ENCODE results near the gene ING1.
A peak's percentile ranks its signal among the peaks of the same experiment; 100 is the strongest.

The ING1 gene

GRCh38 chr13:110712849-110713641 lies 455 bp upstream of the ING1 start:
- TF ChIP-seq CTCF (IDR thresholded peaks at IDR 0.05; ENCODE audit: low read depth, low read length) = no peak
- H3K4me3 ChIP-seq (ENCODE audit: low read depth, low read length) = peak overlapping the region; percentile 89

DNA sequence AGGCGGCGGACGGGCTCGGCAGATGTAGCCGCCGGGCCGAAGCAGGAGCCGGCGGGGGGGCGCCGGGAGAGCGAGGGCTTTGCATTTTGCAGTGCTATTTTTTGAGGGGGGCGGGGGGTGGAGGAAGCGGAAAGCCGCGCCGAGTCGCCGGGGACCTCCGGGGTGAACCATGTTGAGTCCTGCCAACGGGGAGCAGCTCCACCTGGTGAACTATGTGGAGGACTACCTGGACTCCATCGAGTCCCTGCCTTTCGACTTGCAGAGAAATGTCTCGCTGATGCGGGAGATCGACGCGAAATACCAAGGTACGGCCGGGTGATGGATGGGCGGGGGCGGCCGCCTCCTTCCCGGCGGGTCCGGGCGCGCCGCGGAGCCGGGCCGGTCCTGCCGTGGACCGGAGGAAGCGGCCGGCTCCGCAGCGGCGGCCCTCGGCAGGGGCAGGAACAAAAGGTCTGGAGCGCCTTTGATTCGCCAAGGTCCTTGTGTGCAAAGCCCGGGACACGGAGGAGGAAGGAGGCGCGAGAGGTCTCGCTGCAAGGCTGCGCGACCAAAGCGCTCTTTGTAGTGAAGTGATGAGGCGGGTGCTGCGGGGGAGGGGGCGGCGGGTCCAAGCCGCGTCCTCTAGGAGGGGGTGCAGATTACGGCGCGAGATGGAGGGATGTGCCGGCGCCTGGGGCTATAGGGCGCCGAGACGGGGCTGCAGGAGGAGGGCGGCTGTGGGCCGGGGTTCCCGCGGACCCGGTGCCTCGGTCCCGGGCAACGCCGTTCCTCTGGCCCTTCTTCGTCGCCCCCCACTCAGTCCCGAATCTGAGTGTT lies 689 bp downstream of the ING1 start:
- peak overlapping the region; percentile 89 for H3K4me3 ChIP-seq (ENCODE audit: low read depth, low read length)
- TF ChIP-seq CTCF (IDR thresholded peaks at IDR 0.05; ENCODE audit: low read depth, low read length) = no peak

DNA sequence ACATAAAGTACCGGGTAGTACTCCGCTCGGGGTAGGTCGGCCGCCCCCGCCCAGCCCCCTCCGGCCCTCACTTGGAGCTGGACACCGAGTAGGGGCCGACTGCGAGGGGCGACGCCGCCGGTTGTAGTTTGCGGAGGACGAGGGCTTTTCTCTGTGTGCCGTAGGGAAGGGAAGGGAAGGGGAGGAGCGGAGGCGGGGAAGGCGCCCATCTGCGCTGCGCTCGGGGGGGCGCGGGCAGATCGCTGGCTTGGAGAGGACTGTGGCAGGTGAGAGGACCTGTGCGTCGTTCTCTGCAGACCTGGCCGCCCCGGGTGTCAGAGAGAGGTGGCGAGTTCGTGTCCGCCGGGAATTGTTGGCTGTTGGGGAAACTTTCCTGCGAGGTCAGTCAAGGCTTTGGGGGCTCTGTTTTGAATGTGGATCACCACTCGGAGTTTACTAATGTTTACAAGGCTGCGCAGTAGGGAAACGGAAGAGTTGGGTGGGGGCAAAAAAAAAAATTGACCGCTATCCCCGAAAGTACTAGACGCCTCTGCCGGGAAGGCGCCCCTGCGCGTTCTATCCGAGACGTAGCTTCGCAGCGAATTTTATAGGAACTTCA lies 1.4 kb downstream of the ING1 start:
- no peak for TF ChIP-seq CTCF (IDR thresholded peaks at IDR 0.05; ENCODE audit: low read depth, low read length)
- H3K4me3 ChIP-seq (ENCODE audit: low read depth, low read length) = peak overlapping the region; percentile 89

DNA sequence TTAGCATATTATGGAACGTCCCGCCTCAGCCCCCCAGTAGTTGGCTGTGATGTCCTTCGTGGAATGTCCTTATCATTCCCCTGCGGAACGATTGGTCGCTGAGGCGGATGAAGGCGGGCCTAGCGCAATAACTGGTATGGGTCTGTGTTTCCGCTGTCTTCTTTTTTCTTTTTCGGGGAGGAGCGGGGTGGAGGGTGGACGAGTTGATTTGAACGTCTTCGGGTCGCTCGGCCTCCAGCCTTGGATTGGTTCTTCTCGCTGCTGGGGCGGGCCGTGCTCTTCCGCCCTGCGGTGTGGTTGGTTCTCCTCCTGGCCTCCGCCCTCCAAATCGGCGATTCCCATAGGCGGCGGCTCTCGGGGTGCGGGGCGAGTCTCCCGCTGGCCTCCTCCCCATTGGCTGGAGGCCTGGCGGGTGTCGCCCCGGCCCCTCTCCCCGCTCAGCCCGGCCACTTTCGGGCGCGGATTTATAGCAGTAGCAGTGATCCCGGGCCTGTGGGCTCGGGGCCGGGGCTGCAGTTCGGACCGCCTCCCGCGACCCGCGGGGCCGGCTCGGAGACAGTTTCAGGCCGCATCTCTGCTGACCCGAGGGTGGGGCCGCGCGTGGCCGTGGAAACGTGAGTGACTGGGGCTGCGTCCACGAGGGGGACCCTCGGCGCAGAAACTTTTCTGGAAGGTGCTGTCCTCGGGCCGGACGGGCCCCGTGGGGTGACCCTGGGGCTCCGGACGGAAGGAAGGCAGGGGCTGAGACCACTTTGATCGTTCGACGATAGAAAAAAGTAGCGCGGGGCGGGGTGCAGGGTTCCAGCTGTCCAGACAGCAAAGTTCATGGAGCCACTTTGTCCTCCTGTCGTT lies 2.1 kb downstream of the ING1 start:
- no peak; the same call in 1 of the 2 replicates for TF ChIP-seq CTCF (IDR thresholded peaks at IDR 0.05; ENCODE audit: low read depth, low read length)
- peak overlapping the region; percentile 89 for H3K4me3 ChIP-seq (ENCODE audit: low read depth, low read length)

DNA sequence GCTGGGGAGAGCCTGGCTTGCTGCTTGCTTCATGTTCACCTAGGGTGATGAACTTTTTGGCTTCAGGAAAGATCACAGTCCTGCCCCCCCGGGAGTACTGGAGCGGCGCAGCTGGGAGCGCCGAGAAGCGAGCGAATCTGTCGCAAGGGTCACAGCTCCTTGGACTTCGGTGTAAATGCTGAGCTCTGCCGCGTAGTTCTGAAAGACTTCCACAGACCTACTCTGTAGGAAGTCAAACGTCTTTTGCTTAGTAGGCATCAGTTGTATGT lies 2.7 kb downstream of the ING1 start:
- peak overlapping the region; percentile 78 for H3K4me3 ChIP-seq (ENCODE audit: low read depth, low read length)
- no peak for TF ChIP-seq CTCF (IDR thresholded peaks at IDR 0.05; ENCODE audit: low read depth, low read length)

GRCh38 chr13:110719036-110719710 lies 5.7 kb downstream of the ING1 start:
- H3K4me3 ChIP-seq (ENCODE audit: low read depth, low read length) = no peak overlapping the region
- TF ChIP-seq CTCF (IDR thresholded peaks at IDR 0.05; ENCODE audit: low read depth, low read length) = no peak

Measured in WI38 (cell line).